HG02970 (cell line): ENCODE data around the gene ZNF215.
"Not testable (repeated sequence)": the region's sequence is repeated elsewhere in the genome, so short reads cannot be mapped to it uniquely, and the experiment has no call there.

ENCODE experiments used
- ATAC-seq: cut with Tn5 transposase; IDR thresholded peaks from one replicate; pipeline ENCODE4 v1.9.1; 2021; ENCODE audit warnings: mild to moderate bottlenecking, moderate library complexity, moderate number of reproducible peaks; ENCODE audit not compliant: unreplicated experiment, low FRiP score

ZNF215 gene

GRCh38 chr11:6926208-6927029, at the start of gene ZNF215:
Gene ZNF215, plus strand, starts transcription at chr11:6926426. Its CDS starts 5,847 bp downstream, at chr11:6932273.
- ATAC-seq: peak; percentile 60

DNA sequence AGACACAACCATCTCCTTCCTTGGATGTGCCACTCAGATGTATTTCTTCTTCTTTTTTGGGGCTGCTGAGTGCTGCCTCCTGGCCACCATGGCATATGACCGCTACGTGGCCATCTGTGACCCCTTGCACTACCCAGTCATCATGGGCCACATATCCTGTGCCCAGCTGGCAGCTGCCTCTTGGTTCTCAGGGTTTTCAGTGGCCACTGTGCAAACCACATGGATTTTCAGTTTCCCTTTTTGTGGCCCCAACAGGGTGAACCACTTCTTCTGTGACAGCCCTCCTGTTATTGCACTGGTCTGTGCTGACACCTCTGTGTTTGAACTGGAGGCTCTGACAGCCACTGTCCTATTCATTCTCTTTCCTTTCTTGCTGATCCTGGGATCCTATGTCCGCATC, 49.3 kb upstream of the ZNF215 start:
- no peak for ATAC-seq

GRCh38 chr11:6882751-6883150, 43.5 kb upstream of the ZNF215 start:
- ATAC-seq: no peak

DNA sequence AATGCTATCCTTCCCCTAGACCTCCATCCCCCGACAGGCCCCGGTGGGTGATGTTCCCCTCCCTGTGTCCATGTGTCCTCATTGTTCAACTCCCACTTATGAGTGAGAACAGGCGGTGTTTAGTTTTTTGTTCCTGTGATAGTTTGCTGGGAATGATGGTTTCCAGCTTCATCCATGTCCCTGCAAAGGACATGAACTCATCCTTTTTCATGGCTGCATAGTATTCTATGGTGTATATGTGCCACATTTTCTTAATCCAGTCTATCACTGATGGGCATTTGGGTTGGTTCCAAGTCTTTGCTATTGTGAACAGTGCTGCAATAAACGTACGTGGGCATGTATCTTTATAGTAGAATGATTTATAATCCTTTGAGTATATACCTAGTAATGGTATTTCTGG, 38.5 kb upstream of the ZNF215 start:
- ATAC-seq: not testable (repeated sequence)

DNA sequence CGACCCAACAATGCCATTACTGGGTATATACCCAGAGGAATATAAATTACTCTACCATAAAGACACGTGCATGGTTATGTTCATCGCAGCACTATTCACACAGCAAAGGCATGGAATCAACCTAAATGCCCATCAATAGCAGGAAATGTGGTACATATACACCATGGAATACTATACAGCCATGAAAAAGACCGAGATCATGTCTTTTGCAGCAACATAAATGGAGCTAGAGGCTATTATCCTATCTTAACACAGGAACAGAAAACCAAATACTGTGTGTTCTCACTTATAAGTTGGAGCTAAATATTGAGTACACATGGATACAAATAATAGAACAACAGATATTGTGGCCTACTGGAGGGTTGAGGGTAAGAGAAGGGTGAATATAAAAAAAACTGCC, 37.4 kb upstream of the ZNF215 start:
- ATAC-seq: no peak

- ATAC-seq: no peak
Measured at GRCh38 chr11:6889835-6890234, 36.4 kb upstream of the ZNF215 start.

DNA sequence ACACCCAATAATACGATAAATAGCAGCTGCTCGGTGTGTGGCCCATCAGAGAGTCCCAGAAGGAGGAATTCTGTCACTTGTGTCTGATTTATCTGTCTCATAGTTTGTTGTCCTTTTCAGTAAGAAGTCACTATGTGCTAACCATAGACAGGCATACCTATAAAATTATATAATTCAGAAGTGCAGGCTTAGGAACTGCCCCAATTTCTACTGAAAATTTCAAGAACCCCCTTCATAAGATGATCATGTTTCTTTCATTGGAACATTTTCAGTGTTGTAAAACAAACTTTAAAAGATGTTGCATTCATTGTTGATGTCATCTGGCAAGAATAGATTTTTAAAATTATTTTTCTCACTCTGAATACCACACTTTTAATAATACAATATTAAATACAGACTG, 33.8 kb upstream of the ZNF215 start, which contains the start of gene OR2D2:
OR2D2 (minus strand) TSS at position 101 of the 400 bp plus-strand sequence; CDS start at position 101, 0 bp downstream.
- no peak for ATAC-seq

- ATAC-seq: no peak
Measured at GRCh38 chr11:6894097-6894496, 32.1 kb upstream of the ZNF215 start.

DNA sequence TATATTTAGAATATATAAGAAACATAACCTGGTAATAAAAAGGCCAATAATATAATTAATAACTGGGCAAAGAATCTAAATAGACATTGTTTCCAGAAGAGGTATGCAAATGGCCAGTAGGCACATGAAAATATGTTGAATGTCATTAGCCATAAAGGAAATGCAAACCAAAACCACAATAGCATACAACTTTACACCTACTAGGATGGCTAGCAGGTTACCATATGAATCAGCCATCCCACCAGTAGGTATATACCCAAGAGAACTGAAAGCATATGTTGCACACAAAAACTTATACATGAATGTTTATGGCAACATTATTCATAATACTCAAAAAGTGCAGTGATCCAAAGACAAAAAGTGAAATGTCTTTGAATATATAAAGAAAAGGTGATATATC, 31.2 kb upstream of the ZNF215 start:
- ATAC-seq: peak; percentile 56

DNA sequence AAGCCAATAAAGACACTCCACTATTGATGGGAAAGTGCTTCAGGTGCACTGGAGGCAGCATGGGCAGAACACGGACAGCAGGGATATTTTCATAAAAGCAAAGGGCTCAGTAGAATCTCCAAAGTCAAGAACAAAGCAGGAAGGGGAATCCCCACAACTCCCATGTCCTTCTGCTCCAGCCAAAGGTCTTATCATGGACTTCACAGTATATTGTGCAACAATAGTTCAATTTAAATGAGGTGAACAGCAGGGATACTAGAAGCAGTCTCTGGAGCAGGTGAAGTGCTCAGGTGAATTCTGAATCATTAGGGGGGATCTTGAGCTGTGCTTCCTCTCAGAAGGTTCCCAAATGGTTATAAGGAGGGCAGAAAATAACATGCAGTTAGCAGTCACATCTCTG, 27.3 kb upstream of the ZNF215 start:
- no peak for ATAC-seq

DNA sequence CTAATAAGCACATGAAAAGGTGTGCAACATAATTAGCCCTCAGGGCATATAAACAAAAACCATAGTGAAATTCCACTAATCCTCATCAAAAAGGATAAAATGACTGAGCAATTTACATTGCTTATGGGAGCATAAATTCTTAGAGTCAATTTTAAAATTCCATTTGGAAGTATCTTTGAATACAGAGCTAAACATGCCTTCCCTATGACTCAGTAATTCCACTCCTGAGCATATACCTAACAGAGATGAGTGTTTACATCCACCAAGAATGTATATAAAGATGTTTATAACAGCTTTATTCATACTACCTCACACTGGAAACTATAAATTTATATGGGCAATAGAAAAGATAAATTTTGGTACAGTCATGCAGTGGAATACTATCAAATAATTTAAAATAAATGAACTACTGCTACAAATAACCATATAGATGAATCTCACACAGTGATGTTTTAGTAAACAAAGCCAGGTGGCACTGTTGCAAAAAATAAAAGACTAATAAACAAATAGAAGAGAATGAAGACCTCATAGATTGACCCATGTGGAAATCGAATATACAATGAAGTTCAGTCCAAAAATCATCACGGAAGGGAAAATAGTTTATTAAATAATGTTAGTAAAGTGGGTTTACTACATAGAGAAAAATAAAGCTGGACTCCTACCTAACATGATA, 25.8 kb upstream of the ZNF215 start:
- no peak for ATAC-seq

DNA sequence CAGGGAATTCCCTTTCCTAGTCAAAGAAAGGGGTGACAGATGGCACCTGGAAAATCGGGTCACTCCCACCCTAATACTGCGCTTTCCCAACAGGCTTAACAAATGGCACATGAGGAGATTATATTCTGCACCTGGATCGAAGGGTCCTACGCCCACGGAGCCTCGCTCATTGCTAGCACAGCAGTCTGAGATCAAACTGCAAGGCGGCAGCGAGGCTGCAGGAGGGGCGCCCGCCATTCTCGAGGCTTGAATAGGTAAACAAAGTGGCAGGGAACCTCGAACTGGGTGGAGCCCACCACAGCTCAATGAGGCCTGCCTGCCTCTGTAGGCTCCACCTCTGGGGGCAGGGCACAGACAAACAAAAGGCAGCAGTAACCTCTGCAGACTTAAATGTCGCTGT, 21.4 kb upstream of the ZNF215 start:
- not testable (repeated sequence) for ATAC-seq

GRCh38 chr11:6911378-6911777, 14.8 kb upstream of the ZNF215 start:
- no peak for ATAC-seq

GRCh38 chr11:6911948-6912347, 14.3 kb upstream of the ZNF215 start:
- no peak for ATAC-seq

- no peak for ATAC-seq
Measured at GRCh38 chr11:6919698-6920097, 6.5 kb upstream of the ZNF215 start.

GRCh38 chr11:6920702-6921101, 5.5 kb upstream of the ZNF215 start, which contains the start of gene OR2D3:
Gene OR2D3, plus strand, starts transcription at chr11:6921002. Its CDS starts 0 bp downstream, at chr11:6921002.
- ATAC-seq: no peak

GRCh38 chr11:6925007-6925577, 1.1 kb upstream of the ZNF215 start:
- no peak for ATAC-seq

DNA sequence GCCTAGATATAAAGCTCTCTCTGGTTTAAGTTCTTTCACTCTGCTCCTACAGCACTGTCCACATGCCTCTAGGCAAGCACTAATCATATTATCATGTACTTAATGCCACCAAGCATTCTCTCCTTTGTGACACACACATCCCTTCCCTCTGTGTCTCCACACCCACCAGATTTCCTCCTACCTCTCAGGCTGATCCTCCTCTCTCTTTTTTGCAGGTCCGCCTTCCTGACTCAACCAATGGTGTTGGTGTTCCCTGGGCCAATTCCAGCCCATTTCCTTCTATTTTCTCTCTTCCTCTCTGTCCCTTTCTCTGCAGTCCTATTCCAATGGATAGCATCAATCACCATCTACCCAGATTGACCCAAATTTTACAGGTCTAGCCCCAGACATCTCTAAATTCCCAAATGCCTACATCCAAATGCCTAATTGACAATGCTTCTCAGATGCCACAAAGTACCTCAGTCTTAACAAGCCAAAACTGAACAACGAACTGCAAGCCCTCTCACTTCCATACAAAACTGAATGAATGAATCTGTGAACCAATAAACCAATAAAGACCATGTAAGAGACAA, 504 bp upstream of the ZNF215 start:
- ATAC-seq: no peak

DNA sequence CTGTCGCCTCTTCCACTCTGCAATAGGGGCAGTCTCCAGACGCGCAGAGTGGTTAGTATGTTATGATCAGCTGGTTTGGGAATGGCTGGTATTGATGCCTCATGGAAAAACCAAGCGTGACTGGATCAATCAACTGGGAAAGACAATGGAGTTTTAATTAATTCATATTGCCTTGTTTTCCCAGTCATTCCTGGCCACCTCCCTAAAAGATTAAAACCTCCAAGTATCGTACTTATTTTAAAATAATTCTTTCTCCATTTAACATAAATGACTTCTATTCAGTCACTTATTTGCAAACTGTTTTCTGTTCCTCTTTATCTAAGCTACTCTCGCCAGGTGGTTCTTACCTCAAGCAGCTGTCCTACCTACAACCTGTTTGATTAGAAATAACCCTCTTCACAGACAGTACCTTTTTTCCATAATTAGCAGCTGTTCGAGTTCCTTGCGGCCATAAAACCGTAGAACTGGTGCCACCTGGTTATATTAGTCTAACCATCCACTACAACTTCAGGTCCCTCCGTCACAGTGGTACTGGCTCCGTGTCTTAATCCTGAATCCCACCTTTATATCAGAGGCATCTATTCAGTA, 898 bp downstream of the ZNF215 start:
- peak; percentile 61 for ATAC-seq

- no peak for ATAC-seq
Measured at GRCh38 chr11:6928916-6929315, 2.7 kb downstream of the ZNF215 start.
